A549 (cell line): Measurements from ENCODE around the gene SLC12A2. TPM values are rescaled to one million over a fixed set of nuclear protein-coding genes. Genes with fewer than 3 reads are reported as not detected.

Experiments used
- ATAC-seq, 2 experiments: fragments of 200-7000 bp in 1 of 2; fragments of >200 bp in 1 of 2; cut with Nextera tagmentation in 1 of 2; cut with Tn5 transposase in 1 of 2; 3 replicates each; pipeline versions ENCODE4 v1.8.0 to v1.9.1; 2018 to 2020; ENCODE audit warnings: mild to moderate bottlenecking in 1 of 2, moderate library complexity in 1 of 2
- CTCF ChIA-PET: fragments of 300-600 bp; sonication (Branson Sonifier 250); formaldehyde crosslinking; extraction: SDS; loops from one replicate; lab custom pipeline; 2021; ENCODE audit warnings: antibody characterized with exemption, inconsistent platforms; lab: Yijun Ruan, JAX
- POLR2A ChIA-PET: fragments of 350-600 bp; formaldehyde crosslinking; extraction: SDS; loops from one replicate; lab custom pipeline; 2021; ENCODE audit warnings: antibody characterized with exemption, inconsistent platforms; lab: Yijun Ruan, JAX
- DNase-seq, 2 experiments: peaks; one replicate each; pipeline versions ENCODE4 v3.0.0 to v3.0.0-alpha.2; 2011 to 2016; ENCODE audit warnings: low read depth in 1 of 2, low spot score in 1 of 2
- FAIRE-seq: peaks from 2 replicates; lab custom pipeline; 2011; peaks lifted over from hg19 to GRCh38; lab: Jason Lieb, UNC
- H3K27ac ChIP-seq, 2 experiments: fragments of >200 bp; sonication (Bioruptor Twin); formaldehyde crosslinking; 3 replicates each; pipeline ENCODE4 v1.5.1; 2016 to 2017
- H3K4me1 ChIP-seq: fragments of >200 bp; sonication (Bioruptor Twin); formaldehyde crosslinking; 3 replicates; pipeline ENCODE4 v1.6.1; 2016
- H3K4me2 ChIP-seq: fragments of >200 bp; sonication (Bioruptor Twin); formaldehyde crosslinking; 3 replicates; pipeline ENCODE4 v1.6.1; 2016
- H3K4me3 ChIP-seq: fragments of >200 bp; sonication (Bioruptor Twin); formaldehyde crosslinking; 3 replicates; pipeline ENCODE4 v1.5.1; 2016
- H3K9me3 ChIP-seq: fragments of >200 bp; sonication (Bioruptor Twin); formaldehyde crosslinking; 3 replicates; pipeline ENCODE4 v1.6.1; 2016
- ATOH8 ChIP-seq: fragments of 250-450 bp; sonication (Bioruptor Pico); IDR thresholded peaks from 2 replicates; pipeline ENCODE4 v1.5.0; 2020; ENCODE audit warnings: low read depth, mild to moderate bottlenecking, moderate library complexity
- CEBPB ChIP-seq, 2 experiments: fragments of >200 bp in 1 of 2; sonication (Bioruptor Twin) in 1 of 2; formaldehyde crosslinking in 1 of 2; IDR thresholded peaks; 2 replicates each; pipeline ENCODE4 v1.6.1; 2012 to 2016
- CHD2 ChIP-seq: fragments of 150-350 bp; IDR thresholded peaks from 2 replicates; pipeline ENCODE4 v1.6.1; 2014; ENCODE audit warnings: low read length; ENCODE audit not compliant: partially characterized antibody
- FOSB ChIP-seq: fragments of 250-450 bp; sonication (Bioruptor Pico); IDR thresholded peaks from 2 replicates; pipeline ENCODE4 v1.5.0; 2020; ENCODE audit warnings: mild to moderate bottlenecking, moderate library complexity
- GATA3 ChIP-seq: IDR thresholded peaks from 2 replicates; pipeline ENCODE4 v1.6.1; 2012; ENCODE audit warnings: borderline replicate concordance
- HDAC2 ChIP-seq: fragments of 200-600 bp; sonication (generic); IDR thresholded peaks from 2 replicates; pipeline ENCODE4 v1.6.1; 2016
- HOXB13 ChIP-seq: fragments of 250-450 bp; sonication (Bioruptor Pico); IDR thresholded peaks from 2 replicates; pipeline ENCODE4 v1.5.0; 2020; ENCODE audit warnings: low read depth, mild to moderate bottlenecking, moderate library complexity
- KDM1A ChIP-seq: fragments of 200-600 bp; sonication (generic); IDR thresholded peaks from 2 replicates; pipeline ENCODE4 v1.6.1; 2016; ENCODE audit warnings: low read depth, mild to moderate bottlenecking
- MAFK ChIP-seq: fragments of 450-650 bp; IDR thresholded peaks from 2 replicates; pipeline ENCODE4 v1.6.1; 2014; ENCODE audit not compliant: partially characterized antibody
- MAZ ChIP-seq: fragments of 150-350 bp; IDR thresholded peaks from 2 replicates; pipeline ENCODE4 v1.6.1; 2014; ENCODE audit warnings: antibody characterized with exemption, low read depth, low read length, borderline replicate concordance
- MYC ChIP-seq: IDR thresholded peaks from 2 replicates; pipeline ENCODE4 v1.6.1; 2012; ENCODE audit warnings: mild to moderate bottlenecking, inconsistent platforms, low read length, improper control_type of control experiment, borderline replicate concordance
- NFE2L2 ChIP-seq: fragments of 150-350 bp; conservative IDR thresholded peaks from 2 replicates; pipeline ENCODE4 v1.6.1; 2014; ENCODE audit warnings: low read length
- NPAS2 ChIP-seq: fragments of 250-450 bp; sonication (Bioruptor Pico); IDR thresholded peaks from 2 replicates; pipeline ENCODE4 v1.8.0; 2022; ENCODE audit warnings: mild to moderate bottlenecking, moderate library complexity, borderline replicate concordance
- NR3C1 ChIP-seq: fragments of >200 bp; sonication (Bioruptor Twin); formaldehyde crosslinking; IDR thresholded peaks from 3 replicates; pipeline ENCODE4 v1.6.1; 2017
- PHF8 ChIP-seq: fragments of 200-600 bp; sonication (generic); IDR thresholded peaks from 2 replicates; pipeline ENCODE4 v1.6.1; 2016; ENCODE audit warnings: low read depth, mild to moderate bottlenecking, antibody characterized with exemption, moderate library complexity, borderline replicate concordance
- POLR2A ChIP-seq: IDR thresholded peaks from 2 replicates; pipeline ENCODE4 v1.6.1; 2012; ENCODE audit warnings: mild to moderate bottlenecking, low read length
- RCOR1 ChIP-seq: fragments of 150-350 bp; IDR thresholded peaks from 2 replicates; pipeline ENCODE4 v1.6.1; 2014; ENCODE audit warnings: antibody characterized with exemption, low read length, low read depth
- REST ChIP-seq: fragments of 200-600 bp; sonication (generic); IDR thresholded peaks from 2 replicates; pipeline ENCODE4 v1.6.1; 2016; ENCODE audit warnings: antibody characterized with exemption, mild to moderate bottlenecking, moderate library complexity
- RFX5 ChIP-seq: fragments of 450-650 bp; IDR thresholded peaks from 2 replicates; pipeline ENCODE4 v1.7.1; 2014; ENCODE audit warnings: antibody characterized with exemption, mild to moderate bottlenecking, moderate library complexity
- RNF2 ChIP-seq: fragments of 200-600 bp; sonication (generic); IDR thresholded peaks from 2 replicates; pipeline ENCODE4 v1.6.1; 2016; ENCODE audit warnings: low read depth, mild to moderate bottlenecking, antibody characterized with exemption, moderate library complexity, borderline replicate concordance
- TFCP2L1 ChIP-seq: fragments of 250-450 bp; sonication (Bioruptor Pico); IDR thresholded peaks from 2 replicates; pipeline ENCODE4 v1.5.0; 2021; ENCODE audit warnings: mild to moderate bottlenecking
- ZSCAN20 ChIP-seq: fragments of 250-450 bp; sonication (Bioruptor Pico); IDR thresholded peaks from 2 replicates; pipeline ENCODE4 v1.8.0; 2022; ENCODE audit warnings: mild to moderate bottlenecking, moderate library complexity
- WGBS: methylation state at CpG from one replicate; pipeline ENCODE4 v1.1.6; 2017; ENCODE audit errors: missing lambda C conversion rate; 5-methylcytosine and 5-hydroxymethylcytosine counted together
- polyA plus RNA-seq, 4 experiments: library from polyadenylated mRNA; depleted of rRNA in 3 of 4; stranded (reverse); fragments of >200 nt; fragmentation: RNase III in 1 of 4; extraction: RNeasy Plus Mini Kit Qiagen cat#74134 plus additional on column Dnase treatment in 1 of 4; gene quantifications; 2 replicates in 3 of 4; 3 replicates in 1 of 4; pipeline ENCODE4 v1.2.3, GENCODE V29; 2011 to 2017

The SLC12A2 gene
- polyA plus RNA-seq, 2 of the 4 experiments (the other 2 are of a cell fraction): 17.1 to 99.9 TPM

DNA sequence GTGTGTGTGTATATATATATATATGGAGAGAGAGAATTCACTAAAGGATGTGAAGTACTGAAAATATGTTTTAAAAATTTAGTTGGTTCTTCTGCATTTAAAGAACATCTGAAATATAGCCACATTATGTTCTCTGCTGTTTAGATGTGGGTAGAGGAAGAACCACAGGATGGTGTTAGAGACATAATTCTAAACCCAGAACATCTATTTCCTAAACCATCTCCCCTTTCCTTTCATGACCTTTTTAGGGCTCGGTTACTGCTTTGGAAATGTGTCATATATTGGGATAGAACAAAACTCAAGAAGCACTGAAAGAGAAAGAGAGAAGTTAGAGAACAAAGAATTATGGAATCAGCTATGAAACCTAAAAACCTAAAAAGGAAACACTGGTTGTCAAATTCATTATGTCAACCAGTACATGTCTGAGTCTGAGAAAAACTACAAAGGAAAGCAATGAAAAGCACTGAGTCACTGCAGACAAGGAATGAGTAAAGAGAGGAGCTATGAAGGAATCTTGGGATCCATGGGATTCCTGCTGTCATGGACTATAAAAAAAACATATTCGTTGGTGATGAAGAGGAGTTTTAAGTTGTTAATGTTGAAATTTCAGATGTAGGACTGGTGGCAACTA, 28.4 kb downstream of the SLC12A2 start:
- H3K4me2 ChIP-seq: peak overlapping the region; percentile 21; the same call in 1 of the 3 replicates
- peak; percentile 80 for FAIRE-seq
- peak; percentile 66 to 84; a peak in 5 of 6 replicates for ATAC-seq
- DNase-seq: peak in 1 of 2 experiments; percentile 39
- WGBS: 45% methylated on average over 2 of the region's 2 CpGs
- H3K9me3 ChIP-seq: no peaks in the 10 kb centered on the region
- TF ChIP-seq REST: no peak
- TF ChIP-seq NR3C1: no peak
- TF ChIP-seq TFCP2L1 (CRISPR knock-in tag): no peak
- no peak for TF ChIP-seq RCOR1
- TF ChIP-seq GATA3: no peak
- no peak for TF ChIP-seq FOSB (CRISPR knock-in tag)
- no peak for TF ChIP-seq NPAS2 (CRISPR knock-in tag)
- peaks cover 8% of the 10 kb centered on the region for H3K4me1 ChIP-seq
- ChIA-PET CTCF (interaction anchor here (1.0 kb wide), 1 partner anchor 354 kb away, joined by 3 read pairs; no protein-coding TSS in a partner anchor), POLR2A (interaction anchor here (0.9 kb wide), 1 partner anchor 29 kb away, joined by 3 read pairs; no protein-coding TSS in a partner anchor)
- H3K27ac ChIP-seq: no peak overlapping the region
- H3K4me3 ChIP-seq: no peak overlapping the region

DNA sequence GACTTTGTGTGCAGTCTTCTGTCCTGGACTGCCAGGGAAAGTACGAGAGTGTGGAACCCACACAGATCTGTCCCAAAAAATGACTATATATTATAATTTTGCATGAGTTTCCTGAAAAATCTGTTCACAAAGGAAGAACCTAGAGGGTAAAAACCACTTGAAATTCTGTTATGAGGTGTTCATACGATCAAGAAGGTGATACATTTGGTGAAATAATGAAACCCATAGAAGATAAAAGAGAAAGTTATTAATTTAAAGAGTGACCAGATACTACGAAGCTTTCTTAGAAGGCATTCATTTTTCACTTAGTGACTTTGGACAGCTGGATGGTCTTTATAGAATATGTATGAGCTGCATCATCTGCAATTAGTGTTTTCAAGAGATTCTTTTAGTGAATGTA, 32.9 kb downstream of the SLC12A2 start:
- TF ChIP-seq POLR2A (no peak), NFE2L2 (no peak), CHD2 (no peak), KDM1A (no peak), REST (no peak), MYC (no peak), MAFK (no peak), HOXB13 (CRISPR knock-in tag) (no peak), NPAS2 (CRISPR knock-in tag) (no peak), RFX5 (no peak), HDAC2 (no peak), ZSCAN20 (CRISPR knock-in tag) (no peak), MAZ (no peak), ATOH8 (no peak), PHF8 (no peak), CEBPB (IDR thresholded peaks at IDR 0.05) (no peak), RNF2 (no peak)
- ChIA-PET POLR2A (no interaction called here), CTCF (no interaction called here)
- DNase-seq: no peak
- Histone ChIP-seq H3K4me1 (peaks cover 8% of the 10 kb centered on the region), H3K27ac (no peak overlapping the region), H3K4me2 (no peak overlapping the region), H3K4me3 (no peak overlapping the region), H3K9me3 (peaks cover 8% of the 10 kb centered on the region)
- WGBS: 94% methylated on average over 3 of the region's 3 CpGs
- FAIRE-seq: no peak
- no peak for ATAC-seq
